Measurements from ENCODE around the gene NKX6-1.

DNA sequence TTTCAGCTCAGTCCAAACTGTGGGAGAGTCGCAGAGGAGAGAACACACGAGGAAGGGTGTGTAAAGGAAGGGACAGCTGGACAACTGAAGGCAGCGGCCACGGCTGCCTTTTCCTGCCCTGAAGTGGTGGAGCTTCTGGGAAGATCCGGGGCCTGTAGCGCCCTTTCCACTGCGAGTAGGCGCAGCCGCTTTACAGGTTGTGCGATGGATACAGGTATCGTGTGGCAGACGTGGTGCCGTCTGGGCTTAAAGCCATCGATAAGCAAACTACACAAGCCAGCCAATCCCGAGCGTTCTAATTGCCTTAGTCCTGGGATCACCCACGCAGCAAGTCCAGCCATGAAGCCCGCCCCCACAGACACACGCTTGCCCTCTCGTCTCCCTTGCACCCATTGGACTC, 15.4 kb downstream of the NKX6-1 start:
- TF ChIP-seq GATA2 (IDR thresholded peaks at IDR 0.05; ENCODE audit: low read depth, low read length), result no peak
- no peak for TF ChIP-seq GATA3 (IDR thresholded peaks at IDR 0.05; ENCODE audit: low read depth, low read length)
